SK-N-SH (cell line): ENCODE measurements around the gene ZBTB26. TPM values are rescaled to one million over a fixed set of nuclear protein-coding genes. Genes with fewer than 3 reads are reported as not detected.

ENCODE experiments used
- CTCF ChIA-PET: fragments of 300-600, 350-600 bp; formaldehyde crosslinking; extraction: SDS; loops from one replicate; lab custom pipeline; 2021; lab: Yijun Ruan, JAX
- POLR2A ChIA-PET: fragments of 350-600 bp; sonication (Branson Sonifier 250); formaldehyde crosslinking; extraction: SDS; loops from one replicate; lab custom pipeline; 2020; ENCODE audit warnings: antibody characterized with exemption, inconsistent platforms; lab: Yijun Ruan, JAX
- DNase-seq: peaks from one replicate; pipeline ENCODE4 v3.0.0; 2012
- H2AFZ ChIP-seq: fragments of 200-600 bp; sonication (generic); 2 replicates; pipeline ENCODE4 v1.8.1; 2016; ENCODE audit warnings: antibody characterized with exemption, mild to moderate bottlenecking, low read depth
- H3F3A ChIP-seq: fragments of 200-600 bp; sonication (generic); replicated peaks from 2 replicates; pipeline ENCODE3; 2016; ENCODE audit warnings: antibody characterized with exemption, mild to moderate bottlenecking; ENCODE audit not compliant: insufficient read depth
- H3K27ac ChIP-seq, 2 experiments: fragments of 200-500 bp in 1 of 2; fragments of 200-600 bp in 1 of 2; sonication (Bioruptor generic) in 1 of 2; sonication (generic), shearing (Covaris generic) in 1 of 2; 2 replicates each; pipeline versions ENCODE4 v1.5.1 to v1.6.1; 2014 to 2016; ENCODE audit warnings: low read depth in 2 of 2, inconsistent platforms in 1 of 2, low read length in 1 of 2, mild to moderate bottlenecking in 1 of 2, mixed read lengths in 1 of 2
- H3K27me3 ChIP-seq: fragments of 200-600 bp; sonication (generic), shearing (Covaris generic); 2 replicates; pipeline ENCODE4 v1.6.1; 2016; ENCODE audit warnings: mixed run types; ENCODE audit not compliant: insufficient read depth
- H3K36me3 ChIP-seq, 2 experiments: fragments of 200-500 bp in 1 of 2; fragments of 200-600 bp in 1 of 2; sonication (Bioruptor generic) in 1 of 2; sonication (generic) in 1 of 2; replicated peaks in 1 of 2; 2 replicates each; pipeline versions ENCODE3 to v1.5.1; 2014 to 2016; ENCODE audit warnings: low read length in 1 of 2, mild to moderate bottlenecking in 1 of 2; ENCODE audit not compliant: insufficient read depth in 2 of 2, control insufficient read depth in 1 of 2
- H3K4me1 ChIP-seq, 2 experiments: fragments of 200-500 bp in 1 of 2; fragments of 200-600 bp in 1 of 2; sonication (Bioruptor generic) in 1 of 2; sonication (generic), shearing (Covaris generic) in 1 of 2; 2 replicates each; pipeline versions ENCODE4 v1.5.1 to v1.6.1; 2014 to 2016; ENCODE audit warnings: low read depth in 1 of 2, low read length in 1 of 2, mixed run types in 1 of 2; ENCODE audit not compliant: insufficient read depth in 2 of 2, control insufficient read depth in 1 of 2
- H3K4me2 ChIP-seq: fragments of 200-600 bp; sonication (generic), shearing (Covaris generic); 2 replicates; pipeline ENCODE4 v1.6.1; 2017; ENCODE audit warnings: mixed run types
- H3K4me3 ChIP-seq, 2 experiments: fragments of 200-500 bp in 1 of 2; fragments of 200-600 bp in 1 of 2; sonication (Bioruptor generic) in 1 of 2; sonication (generic), shearing (Covaris generic) in 1 of 2; 2 replicates each; pipeline versions ENCODE4 v1.5.1 to v1.8.1; 2014 to 2016; ENCODE audit warnings: low read depth in 2 of 2, inconsistent platforms in 1 of 2, low read length in 1 of 2, mild to moderate bottlenecking in 1 of 2, mixed read lengths in 1 of 2, moderate library complexity in 1 of 2
- H3K79me2 ChIP-seq: fragments of 200-600 bp; sonication (generic); 2 replicates; pipeline ENCODE4 v1.8.1; 2017; ENCODE audit warnings: mild to moderate bottlenecking; ENCODE audit not compliant: insufficient read depth
- H3K9ac ChIP-seq: fragments of 200-600 bp; sonication (generic); 2 replicates; pipeline ENCODE4 v1.6.1; 2017; ENCODE audit warnings: mixed run types
- H3K9me2 ChIP-seq: fragments of 200-600 bp; sonication (generic); 2 replicates; pipeline ENCODE4 v1.6.1; 2017; ENCODE audit warnings: mixed run types
- H3K9me3 ChIP-seq: fragments of 200-600 bp; sonication (generic); 2 replicates; pipeline ENCODE4 v1.6.1; 2017; ENCODE audit warnings: mixed run types, mild to moderate bottlenecking, moderate library complexity
- H4K20me1 ChIP-seq: fragments of 200-600 bp; sonication (generic); 2 replicates; pipeline ENCODE4 v1.6.1; 2017; ENCODE audit warnings: mild to moderate bottlenecking, mixed run types; ENCODE audit not compliant: insufficient read depth
- ELF1 ChIP-seq: IDR thresholded peaks from 2 replicates; pipeline ENCODE4 v1.4.0; 2012
- FOSL2 ChIP-seq: IDR thresholded peaks from 2 replicates; pipeline ENCODE4 v1.4.0; 2012; ENCODE audit warnings: low read depth, mild to moderate bottlenecking, moderate library complexity, borderline replicate concordance
- FOXM1 ChIP-seq: IDR thresholded peaks from 2 replicates; pipeline ENCODE4 v1.4.0; 2012; ENCODE audit warnings: low read depth, mild to moderate bottlenecking
- GABPA ChIP-seq: IDR thresholded peaks from 2 replicates; pipeline ENCODE4 v1.4.0; 2012; ENCODE audit warnings: low read depth, mild to moderate bottlenecking
- JUND ChIP-seq: IDR thresholded peaks from 2 replicates; pipeline ENCODE4 v1.4.0; 2012
- MEF2A ChIP-seq: IDR thresholded peaks from 2 replicates; pipeline ENCODE4 v1.4.0; 2012; ENCODE audit warnings: low read depth, borderline replicate concordance
- MXI1 ChIP-seq: IDR thresholded peaks from 2 replicates; pipeline ENCODE4 v1.6.1; 2012; ENCODE audit warnings: mild to moderate bottlenecking, low read depth, low read length, improper control_type of control experiment
- NRF1 ChIP-seq: IDR thresholded peaks from 2 replicates; pipeline ENCODE4 v1.6.1; 2012; ENCODE audit warnings: low read depth, mild to moderate bottlenecking, low read length
- POLR2AphosphoS5 ChIP-seq: IDR thresholded peaks from 2 replicates; pipeline ENCODE4 v1.6.1; 2012; ENCODE audit warnings: low read depth, low read length
- RCOR1 ChIP-seq: fragments of 150-350 bp; IDR thresholded peaks from 2 replicates; pipeline ENCODE4 v1.6.1; 2017; ENCODE audit warnings: antibody characterized with exemption, low read length
- RFX5 ChIP-seq: IDR thresholded peaks from 2 replicates; pipeline ENCODE4 v1.6.1; 2012; ENCODE audit warnings: mild to moderate bottlenecking, improper control_type of control experiment, low read length
- RXRA ChIP-seq: IDR thresholded peaks from 2 replicates; pipeline ENCODE4 v1.4.0; 2012; ENCODE audit warnings: low read depth, mild to moderate bottlenecking, borderline replicate concordance
- SIN3A ChIP-seq: IDR thresholded peaks from 2 replicates; pipeline ENCODE4 v1.6.1; 2012; ENCODE audit warnings: low read depth, mild to moderate bottlenecking, low read length, moderate library complexity, borderline replicate concordance
- TAF1 ChIP-seq: IDR thresholded peaks from 2 replicates; pipeline ENCODE4 v1.6.1; 2012; ENCODE audit warnings: low read depth, mild to moderate bottlenecking, low read length, moderate library complexity, borderline replicate concordance
- WGBS: methylation state at CpG from one replicate; pipeline ENCODE4 v1.1.6; 2017; ENCODE audit warnings: low lambda C conversion rate; 5-methylcytosine and 5-hydroxymethylcytosine counted together
- polyA plus RNA-seq, 3 experiments: library from polyadenylated mRNA; depleted of rRNA; stranded (reverse); fragments of >200 nt; gene quantifications; 2 replicates each; pipeline ENCODE4 v1.2.3, GENCODE V29; 2012
- TF ChIP-seq, protein P1 (sequence below): fragments of 200-600 bp; sonication (generic); IDR thresholded peaks from 2 replicates; pipeline ENCODE4 v1.6.1; 2017; ENCODE audit warnings: antibody characterized with exemption, mild to moderate bottlenecking, moderate library complexity
- TF ChIP-seq, protein P2 (sequence below): IDR thresholded peaks from 2 replicates; pipeline ENCODE4 v1.4.0; 2012; ENCODE audit warnings: low read depth
- TF ChIP-seq, protein P3 (sequence below): fragments of 150-350 bp; IDR thresholded peaks from 2 replicates; pipeline ENCODE4 v1.6.1; 2016; ENCODE audit warnings: mild to moderate bottlenecking, low read depth, low read length
- TF ChIP-seq, protein P4 (sequence below): IDR thresholded peaks from 2 replicates; pipeline ENCODE4 v1.4.0; 2012; ENCODE audit warnings: low read depth, borderline replicate concordance

The ZBTB26 gene
- polyA plus RNA-seq, 1 of the 3 experiments (the other 2 are of a cell fraction): 3.9 TPM

DNA sequence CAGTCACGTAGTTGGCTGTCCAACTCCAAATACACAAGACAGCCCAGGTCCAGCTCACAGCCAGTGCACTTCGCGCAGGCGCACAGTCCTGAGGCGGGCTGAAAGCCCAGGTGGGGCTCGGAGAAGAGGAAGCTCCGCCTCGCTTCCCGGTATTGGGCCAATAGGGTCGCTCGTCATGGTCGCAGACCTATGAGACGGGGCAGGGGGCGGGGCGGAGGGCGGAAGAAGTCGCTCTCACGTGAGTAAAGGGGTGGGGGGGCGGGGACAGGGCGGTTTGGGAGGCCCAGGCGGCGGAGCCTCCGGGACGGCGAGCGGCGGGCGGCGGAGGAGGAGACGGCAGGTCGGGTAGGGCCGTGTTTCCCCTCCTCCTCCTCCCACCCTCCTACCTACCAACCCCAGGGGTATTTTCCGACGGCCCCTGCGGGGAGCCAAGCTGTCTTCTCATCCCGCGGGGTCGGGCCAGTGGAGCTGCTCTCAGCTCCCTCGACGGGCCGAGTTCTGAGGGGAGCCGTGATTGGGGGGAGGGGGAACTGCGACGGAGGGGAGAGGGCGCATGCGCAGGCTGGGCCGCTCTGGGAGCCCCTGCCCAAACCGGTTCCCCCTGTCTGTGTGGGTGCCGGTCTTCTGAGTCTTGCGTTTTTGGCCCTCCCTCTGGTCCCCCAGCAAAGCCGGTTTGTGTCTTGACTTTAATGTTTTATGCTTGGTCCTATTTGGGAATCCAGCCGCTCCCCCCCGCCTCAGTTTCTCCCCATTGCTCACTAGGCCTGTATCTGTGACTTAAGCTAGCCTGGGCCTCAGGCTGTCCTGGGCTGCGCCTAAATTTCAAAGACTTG is 9.7 kb upstream of the ZBTB26 start, which contains the start of gene RABGAP1:
Gene RABGAP1, plus strand, starts transcription at position 272 of the 833 bp plus-strand sequence. CDS start 16,040 bp downstream, outside the sequence.
- peak within 1 kb of the TSS; percentile 90 for H3K9ac ChIP-seq
- H2AFZ ChIP-seq: peak within 1 kb of the TSS; percentile 83
- no peaks in the 10 kb centered on the region for H3K9me3 ChIP-seq
- peak within 1 kb of the TSS; percentile 71 to 76 for H3K4me3 ChIP-seq
- WGBS: 2% methylated on average over 19 of the region's 54 CpGs
- ChIA-PET POLR2A (interaction anchor here (0.9 to 1.7 kb wide), 3 partner anchors 10 to 36 kb away, joined by 3 to 30 read pairs (median 14); partner anchors contain the start of genes RC3H2, ZBTB26 and ZBTB6), CTCF (interaction anchor here (1.0 to 1.2 kb wide), 3 partner anchors 10 to 445 kb away, joined by 3 to 5 read pairs (median 3); no protein-coding TSS in a partner anchor)
- H4K20me1 ChIP-seq: peaks cover 39% of the 10 kb centered on the region
- TF ChIP-seq RXRA (no peak), GABPA (peak; percentile 77), RCOR1 (0 out of 2 replicates have a peak, but pooled peaks have one; percentile 11), ELF1 (peak; percentile 53; the same call in 1 of the 2 replicates), RFX5 (0 out of 2 replicates have a peak, but pooled peaks have one; percentile 33), NRF1 (peak; percentile 87), FOSL2 (no peak), TAF1 (0 out of 2 replicates have a peak, but pooled peaks have one; percentile 25), POLR2AphosphoS5 (peak; percentile 90), SIN3A (no peak), JUND (no peak), MEF2A (no peak), FOXM1 (no peak), MXI1 (peak; percentile 50; the same call in 1 of the 2 replicates)
- TF ChIP-seq, protein P1, sequence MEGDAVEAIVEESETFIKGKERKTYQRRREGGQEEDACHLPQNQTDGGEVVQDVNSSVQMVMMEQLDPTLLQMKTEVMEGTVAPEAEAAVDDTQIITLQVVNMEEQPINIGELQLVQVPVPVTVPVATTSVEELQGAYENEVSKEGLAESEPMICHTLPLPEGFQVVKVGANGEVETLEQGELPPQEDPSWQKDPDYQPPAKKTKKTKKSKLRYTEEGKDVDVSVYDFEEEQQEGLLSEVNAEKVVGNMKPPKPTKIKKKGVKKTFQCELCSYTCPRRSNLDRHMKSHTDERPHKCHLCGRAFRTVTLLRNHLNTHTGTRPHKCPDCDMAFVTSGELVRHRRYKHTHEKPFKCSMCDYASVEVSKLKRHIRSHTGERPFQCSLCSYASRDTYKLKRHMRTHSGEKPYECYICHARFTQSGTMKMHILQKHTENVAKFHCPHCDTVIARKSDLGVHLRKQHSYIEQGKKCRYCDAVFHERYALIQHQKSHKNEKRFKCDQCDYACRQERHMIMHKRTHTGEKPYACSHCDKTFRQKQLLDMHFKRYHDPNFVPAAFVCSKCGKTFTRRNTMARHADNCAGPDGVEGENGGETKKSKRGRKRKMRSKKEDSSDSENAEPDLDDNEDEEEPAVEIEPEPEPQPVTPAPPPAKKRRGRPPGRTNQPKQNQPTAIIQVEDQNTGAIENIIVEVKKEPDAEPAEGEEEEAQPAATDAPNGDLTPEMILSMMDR: no peak
- TF ChIP-seq, protein P2, sequence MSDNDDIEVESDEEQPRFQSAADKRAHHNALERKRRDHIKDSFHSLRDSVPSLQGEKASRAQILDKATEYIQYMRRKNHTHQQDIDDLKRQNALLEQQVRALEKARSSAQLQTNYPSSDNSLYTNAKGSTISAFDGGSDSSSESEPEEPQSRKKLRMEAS: no peak
- TF ChIP-seq, protein P3, sequence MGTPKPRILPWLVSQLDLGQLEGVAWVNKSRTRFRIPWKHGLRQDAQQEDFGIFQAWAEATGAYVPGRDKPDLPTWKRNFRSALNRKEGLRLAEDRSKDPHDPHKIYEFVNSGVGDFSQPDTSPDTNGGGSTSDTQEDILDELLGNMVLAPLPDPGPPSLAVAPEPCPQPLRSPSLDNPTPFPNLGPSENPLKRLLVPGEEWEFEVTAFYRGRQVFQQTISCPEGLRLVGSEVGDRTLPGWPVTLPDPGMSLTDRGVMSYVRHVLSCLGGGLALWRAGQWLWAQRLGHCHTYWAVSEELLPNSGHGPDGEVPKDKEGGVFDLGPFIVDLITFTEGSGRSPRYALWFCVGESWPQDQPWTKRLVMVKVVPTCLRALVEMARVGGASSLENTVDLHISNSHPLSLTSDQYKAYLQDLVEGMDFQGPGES: 0 out of 2 replicates have a peak, but pooled peaks have one; percentile 30
- TF ChIP-seq, protein P4, sequence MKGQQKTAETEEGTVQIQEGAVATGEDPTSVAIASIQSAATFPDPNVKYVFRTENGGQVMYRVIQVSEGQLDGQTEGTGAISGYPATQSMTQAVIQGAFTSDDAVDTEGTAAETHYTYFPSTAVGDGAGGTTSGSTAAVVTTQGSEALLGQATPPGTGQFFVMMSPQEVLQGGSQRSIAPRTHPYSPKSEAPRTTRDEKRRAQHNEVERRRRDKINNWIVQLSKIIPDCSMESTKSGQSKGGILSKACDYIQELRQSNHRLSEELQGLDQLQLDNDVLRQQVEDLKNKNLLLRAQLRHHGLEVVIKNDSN: 0 out of 2 replicates have a peak, but pooled peaks have one; percentile 55
- H3K4me2 ChIP-seq: peak within 1 kb of the TSS; percentile 85
- peaks cover 0 to 8% of the 10 kb centered on the region in 2 experiments; a peak in 2 of 4 replicates for H3K4me1 ChIP-seq
- no peaks in the 10 kb centered on the region for H3K27me3 ChIP-seq
- H3K79me2 ChIP-seq: peaks cover 69% of the 10 kb centered on the region
- peak within 1 kb of the TSS; percentile 76 to 82 for H3K27ac ChIP-seq
- H3F3A ChIP-seq: peaks cover 19% of the 10 kb centered on the region
- peak; percentile 96 for DNase-seq
- H3K9me2 ChIP-seq: no peaks in the 10 kb centered on the region
- peaks cover 15 to 43% of the 10 kb centered on the region in 2 experiments for H3K36me3 ChIP-seq
